HG03521 (cell line): ENCODE data around the gene TRIM31.

Experiments used
- ATAC-seq: cut with Tn5 transposase; IDR thresholded peaks from one replicate; pipeline ENCODE4 v1.9.1; 2021; ENCODE audit warnings: mild to moderate bottlenecking, moderate library complexity; ENCODE audit not compliant: unreplicated experiment

The TRIM31 gene

GRCh38 chr6:30113003-30113759 is at the start of gene TRIM31:
TSS of gene TRIM31 (minus strand) at chr6:30113090. CDS start at chr6:30112805, 285 bp downstream.
- ATAC-seq: no peak

- ATAC-seq: no peak
These were observed 49.6 kb upstream of the TRIM31 start for GRCh38 chr6:30162265-30163089.

GRCh38 chr6:30160785-30161531 is 48.1 kb upstream of the TRIM31 start, which contains the start of gene TRIM10:
TSS of gene TRIM10 (minus strand) at chr6:30161211. CDS start at chr6:30160858, 353 bp downstream.
- no peak for ATAC-seq

DNA sequence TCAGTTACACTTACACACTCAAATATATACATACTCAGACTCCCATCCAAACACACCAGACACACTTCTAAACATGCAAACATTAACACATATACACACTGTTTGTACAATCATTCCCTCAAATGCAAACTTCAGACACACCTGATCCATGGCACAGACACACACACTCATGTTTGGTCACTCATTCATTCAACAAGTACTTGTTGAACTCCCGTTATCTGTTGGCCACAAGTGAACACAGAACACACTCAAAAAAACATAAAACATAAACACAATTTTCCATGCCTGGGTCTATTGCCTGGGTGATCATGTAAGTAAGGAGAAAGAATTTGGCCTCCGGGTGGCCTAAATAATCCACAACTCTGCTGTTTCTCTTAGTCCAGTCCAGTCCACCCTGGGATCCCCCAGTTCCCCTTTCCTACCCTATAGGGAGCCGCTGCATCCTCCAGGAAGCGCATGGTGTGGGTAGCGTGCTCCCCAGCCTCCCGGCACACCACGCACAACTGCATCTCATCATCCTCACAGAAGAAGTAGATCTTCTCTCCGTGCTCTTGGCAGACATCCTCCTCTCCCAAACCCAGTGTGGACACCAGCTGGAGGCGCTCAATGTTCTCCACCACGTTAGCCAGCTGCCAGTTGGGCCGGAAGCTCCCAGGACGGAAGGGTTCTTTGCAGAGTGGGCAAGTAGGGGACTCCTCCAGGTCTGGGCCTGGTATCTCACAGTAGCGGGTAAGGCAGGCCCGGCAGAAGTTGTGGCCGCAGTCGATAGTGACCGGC is 47.3 kb upstream of the TRIM31 start:
- no peak for ATAC-seq

GRCh38 chr6:30158475-30159040 is 45.7 kb upstream of the TRIM31 start:
- no peak for ATAC-seq

DNA sequence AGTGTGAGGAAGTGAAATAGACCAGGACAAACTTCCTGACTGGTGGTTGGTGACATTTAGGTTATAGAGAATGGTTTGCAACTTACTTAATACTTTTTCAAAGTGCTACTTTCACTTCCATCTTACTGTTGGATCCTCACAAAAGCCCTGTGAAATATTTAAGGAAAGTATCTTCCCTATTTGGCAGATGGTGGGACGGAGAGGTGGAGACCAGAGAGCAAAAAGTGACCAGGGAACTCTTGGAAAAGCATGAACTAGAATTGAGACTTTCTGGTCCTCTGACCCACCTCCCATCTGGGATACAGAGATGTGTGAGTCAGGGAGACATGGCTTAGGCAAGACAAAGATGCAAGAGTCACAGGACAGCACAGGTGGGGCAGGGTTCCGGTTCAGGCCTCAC is 45.1 kb upstream of the TRIM31 start:
- ATAC-seq: no peak

DNA sequence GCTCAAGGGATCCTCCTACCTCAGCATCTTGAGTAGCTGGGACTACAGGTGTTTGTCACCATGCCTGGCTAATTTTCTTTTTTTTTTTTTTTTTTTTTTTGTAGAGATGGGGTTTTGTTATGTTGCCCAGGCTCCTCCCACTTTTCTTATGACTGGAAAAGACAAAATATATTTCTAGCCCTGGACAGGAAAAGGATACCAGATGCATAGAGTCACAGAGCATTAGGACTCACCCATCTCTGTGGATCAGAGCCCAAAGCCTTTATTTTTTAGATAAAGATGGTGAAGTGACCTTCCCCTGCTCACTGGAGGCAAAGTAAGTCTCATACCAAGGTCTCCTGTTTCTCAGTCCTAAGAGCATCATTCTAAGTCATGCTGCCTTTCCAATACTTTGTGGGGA is 44.7 kb upstream of the TRIM31 start:
- ATAC-seq: no peak

- no peak for ATAC-seq
These were observed 43.9 kb upstream of the TRIM31 start for GRCh38 chr6:30156774-30157173.

GRCh38 chr6:30156262-30156599 is 43.3 kb upstream of the TRIM31 start:
- no peak for ATAC-seq

- ATAC-seq: no peak
These were observed 42.8 kb upstream of the TRIM31 start for GRCh38 chr6:30155520-30156261.

GRCh38 chr6:30154709-30155519 is 42.0 kb upstream of the TRIM31 start:
- ATAC-seq: no peak

DNA sequence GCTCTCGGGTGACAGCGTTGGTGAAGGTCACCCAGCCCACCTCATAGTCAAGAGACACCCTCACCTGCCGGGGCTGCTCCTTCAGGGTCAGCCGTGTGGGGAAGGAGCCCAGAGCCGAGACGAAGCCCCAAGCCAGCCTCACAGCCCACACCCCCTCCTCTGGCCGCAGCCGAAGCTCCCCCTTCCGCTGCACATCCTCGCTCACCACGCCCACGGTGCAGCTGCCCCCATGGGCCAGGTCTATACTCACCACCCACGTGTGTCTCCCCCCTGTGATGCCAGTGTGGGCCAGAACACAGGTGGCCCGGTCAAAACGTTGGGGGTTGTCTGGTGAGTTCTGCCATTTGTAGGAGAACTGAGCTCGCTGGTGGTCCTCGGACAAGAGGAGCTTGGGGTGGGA is 41.2 kb upstream of the TRIM31 start:
- no peak for ATAC-seq

- no peak for ATAC-seq
These were observed 40.2 kb upstream of the TRIM31 start for GRCh38 chr6:30152910-30153610.

GRCh38 chr6:30152016-30152673 is 39.3 kb upstream of the TRIM31 start:
- ATAC-seq: no peak

DNA sequence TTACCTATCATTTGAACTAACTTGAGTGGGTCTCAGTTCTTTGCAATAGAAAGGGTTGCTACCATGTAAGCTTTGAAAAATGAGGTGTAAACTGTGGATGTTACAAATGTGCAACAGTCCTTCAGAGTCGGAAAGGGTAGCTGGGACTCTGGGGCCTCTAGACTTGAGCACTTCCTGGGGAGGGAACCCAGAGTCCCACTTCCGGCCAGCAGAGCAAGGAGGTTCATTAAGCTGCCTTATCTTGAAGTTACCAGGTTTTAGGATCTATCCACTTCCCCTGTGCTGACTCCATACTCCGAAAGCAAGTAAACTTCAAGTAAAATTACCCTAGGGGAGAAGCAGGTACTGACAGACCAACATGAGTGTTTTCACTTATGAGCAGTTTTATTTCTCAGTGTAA is 38.7 kb upstream of the TRIM31 start:
- no peak for ATAC-seq

- ATAC-seq: no peak
These were observed 37.9 kb upstream of the TRIM31 start for GRCh38 chr6:30150671-30151395.
